Measurements from ENCODE around the gene SLC24A3. TPM values are rescaled to one million over a fixed set of nuclear protein-coding genes. Genes with fewer than 3 reads are reported as not detected.

Gene SLC24A3
- total and polyA plus RNA-seq, 2 donors, result 12.6 to 20.5 TPM

GRCh38 chr20:19252451-19253120 lies 40.1 kb downstream of the SLC24A3 start:
- Histone ChIP-seq H3K36me3 (ENCODE audit: insufficient read depth) (no peaks in the 10 kb centered on the region), H3K4me1 (ENCODE audit: insufficient read depth) (peaks cover 3% of the 10 kb centered on the region), H3K27ac (ENCODE audit: low read depth) (no peak overlapping the region), H3K4me3 (ENCODE audit: low read depth, low read length) (no peak overlapping the region)
- no peak for DNase-seq (ENCODE audit: extremely low spot score)
- 69% methylated on average over 5 of the region's 5 CpGs for WGBS

GRCh38 chr20:19253316-19253715 lies 40.9 kb downstream of the SLC24A3 start:
- no peak for DNase-seq (ENCODE audit: extremely low spot score)
- 93% methylated on average over 5 of the region's 5 CpGs for WGBS
- Histone ChIP-seq H3K4me3 (ENCODE audit: low read depth, low read length) (no peak overlapping the region), H3K4me1 (ENCODE audit: insufficient read depth) (peaks cover 4% of the 10 kb centered on the region), H3K36me3 (ENCODE audit: insufficient read depth) (no peaks in the 10 kb centered on the region), H3K27ac (ENCODE audit: low read depth) (no peak overlapping the region)

GRCh38 chr20:19253916-19254820 lies 41.7 kb downstream of the SLC24A3 start:
- no peak overlapping the region for H3K27ac ChIP-seq (ENCODE audit: low read depth)
- no peak for DNase-seq (ENCODE audit: extremely low spot score)
- H3K4me1 ChIP-seq (ENCODE audit: insufficient read depth), result peaks cover 4% of the 10 kb centered on the region
- 71% methylated on average over 13 of the region's 13 CpGs for whole genome bisulfite sequencing
- no peak overlapping the region for H3K4me3 ChIP-seq (ENCODE audit: low read depth, low read length)
- H3K36me3 ChIP-seq (ENCODE audit: insufficient read depth), result no peaks in the 10 kb centered on the region

- Histone ChIP-seq H3K4me3 (ENCODE audit: low read depth, low read length) (no peak overlapping the region), H3K27ac (ENCODE audit: low read depth) (no peak overlapping the region), H3K36me3 (ENCODE audit: insufficient read depth) (no peaks in the 10 kb centered on the region), H3K4me1 (ENCODE audit: insufficient read depth) (peaks cover 4% of the 10 kb centered on the region)
- 81% methylated on average over 4 of the region's 4 CpGs for WGBS
- no peak for DNase-seq (ENCODE audit: extremely low spot score)
These were observed 42.5 kb downstream of the SLC24A3 start for GRCh38 chr20:19254956-19255355.

- Histone ChIP-seq H3K27ac (ENCODE audit: low read depth) (no peak overlapping the region), H3K4me1 (ENCODE audit: insufficient read depth) (peaks cover 4% of the 10 kb centered on the region), H3K4me3 (ENCODE audit: low read depth, low read length) (no peak overlapping the region), H3K36me3 (ENCODE audit: insufficient read depth) (no peaks in the 10 kb centered on the region)
- no peak for DNase-seq (ENCODE audit: extremely low spot score)
- WGBS, result 95% methylated on average over 2 of the region's 2 CpGs
These were observed 43.6 kb downstream of the SLC24A3 start for GRCh38 chr20:19256085-19256484.

- H3K27ac ChIP-seq (ENCODE audit: low read depth), result no peak overlapping the region
- H3K4me3 ChIP-seq (ENCODE audit: low read depth, low read length), result no peak overlapping the region
- no peaks in the 10 kb centered on the region for H3K36me3 ChIP-seq (ENCODE audit: insufficient read depth)
- H3K4me1 ChIP-seq (ENCODE audit: insufficient read depth), result peaks cover 2% of the 10 kb centered on the region
- 82% methylated on average over 11 of the region's 11 CpGs for WGBS
- no peak for DNase-seq (ENCODE audit: extremely low spot score)
These were observed 44.6 kb downstream of the SLC24A3 start for GRCh38 chr20:19256906-19257595.

- WGBS, result 78% methylated on average over 6 of the region's 6 CpGs
- H3K36me3 ChIP-seq (ENCODE audit: insufficient read depth), result no peaks in the 10 kb centered on the region
- no peak overlapping the region for H3K27ac ChIP-seq (ENCODE audit: low read depth)
- H3K4me1 ChIP-seq (ENCODE audit: insufficient read depth), result peaks cover 1% of the 10 kb centered on the region
- DNase-seq (ENCODE audit: extremely low spot score), result no peak
- H3K4me3 ChIP-seq (ENCODE audit: low read depth, low read length), result no peak overlapping the region
These were observed 45.4 kb downstream of the SLC24A3 start for GRCh38 chr20:19257865-19258264.

- H3K27ac ChIP-seq (ENCODE audit: low read depth), result no peak overlapping the region
- no peaks in the 10 kb centered on the region for H3K36me3 ChIP-seq (ENCODE audit: insufficient read depth)
- H3K4me1 ChIP-seq (ENCODE audit: insufficient read depth), result peaks cover 1% of the 10 kb centered on the region
- H3K4me3 ChIP-seq (ENCODE audit: low read depth, low read length), result no peak overlapping the region
- no peak for DNase-seq (ENCODE audit: extremely low spot score)
- WGBS, result 87% methylated on average over 7 of the region's 7 CpGs
These were observed 46.7 kb downstream of the SLC24A3 start for GRCh38 chr20:19259141-19259591.

- Histone ChIP-seq H3K27ac (ENCODE audit: low read depth) (no peak overlapping the region), H3K4me1 (ENCODE audit: insufficient read depth) (peaks cover 1% of the 10 kb centered on the region), H3K4me3 (ENCODE audit: low read depth, low read length) (no peak overlapping the region), H3K36me3 (ENCODE audit: insufficient read depth) (no peaks in the 10 kb centered on the region)
- DNase-seq (ENCODE audit: extremely low spot score), result no peak
- WGBS, result 76% methylated on average over 9 of the region's 9 CpGs
These were observed 48.1 kb downstream of the SLC24A3 start for GRCh38 chr20:19260412-19261090.

GRCh38 chr20:19264191-19264590 lies 51.7 kb downstream of the SLC24A3 start:
- H3K27ac ChIP-seq (ENCODE audit: low read depth), result no peak overlapping the region

GRCh38 chr20:19265646-19266374 lies 53.4 kb downstream of the SLC24A3 start:
- Histone ChIP-seq H3K27ac (ENCODE audit: low read depth) (no peak overlapping the region), H3K4me1 (ENCODE audit: insufficient read depth) (no peaks in the 10 kb centered on the region), H3K36me3 (ENCODE audit: insufficient read depth) (no peaks in the 10 kb centered on the region), H3K4me3 (ENCODE audit: low read depth, low read length) (no peak overlapping the region)
- WGBS, result 90% methylated on average over 3 of the region's 3 CpGs
- DNase-seq (ENCODE audit: extremely low spot score), result no peak

More at GRCh38 chr20:19264191-19264590, 51.7 kb downstream of the SLC24A3 start:
- no peak for DNase-seq (ENCODE audit: extremely low spot score)
- WGBS, result 90% methylated on average over 7 of the region's 7 CpGs
- Histone ChIP-seq H3K4me3 (ENCODE audit: low read depth, low read length) (no peak overlapping the region), H3K4me1 (ENCODE audit: insufficient read depth) (no peaks in the 10 kb centered on the region), H3K36me3 (ENCODE audit: insufficient read depth) (no peaks in the 10 kb centered on the region)

- no peak overlapping the region for H3K27ac ChIP-seq (ENCODE audit: low read depth)
- H3K36me3 ChIP-seq (ENCODE audit: insufficient read depth), result no peaks in the 10 kb centered on the region
- DNase-seq (ENCODE audit: extremely low spot score), result no peak
- H3K4me3 ChIP-seq (ENCODE audit: low read depth, low read length), result no peak overlapping the region
- H3K4me1 ChIP-seq (ENCODE audit: insufficient read depth), result no peaks in the 10 kb centered on the region
- WGBS, result 93% methylated on average over 2 of the region's 2 CpGs
These were observed 56.0 kb downstream of the SLC24A3 start for GRCh38 chr20:19268426-19268825.

Measured in urinary bladder (tissue), 4 donors.